Suprapubic skin (tissue), 4 donors: ENCODE data around the gene ZNF652.

Experiments used
- CTCF ChIP-seq, 2 donors: fragments of 200-600 bp in 1 of 2; fragments of 450-650 bp in 1 of 2; sonication (generic) in 1 of 2; IDR thresholded peaks; one replicate each; pipeline ENCODE4 v1.5.1; 2016 to 2019; ENCODE audit warnings: antibody characterized with exemption in 2 of 2, mild to moderate bottlenecking in 1 of 2, moderate library complexity in 1 of 2
- EP300 ChIP-seq: sonication (generic); formaldehyde crosslinking; IDR thresholded peaks from one replicate; pipeline ENCODE4 v1.6.1; 2017; ENCODE audit warnings: antibody characterized with exemption
- POLR2A ChIP-seq, 2 donors: fragments of 450-650 bp; IDR thresholded peaks; one replicate each; pipeline ENCODE4 v1.6.1; 2017; ENCODE audit warnings: antibody characterized with exemption in 2 of 2, mild to moderate bottlenecking in 2 of 2, moderate library complexity in 2 of 2
- POLR2AphosphoS5 ChIP-seq, 3 donors: sonication (generic); formaldehyde crosslinking; IDR thresholded peaks; one replicate each; pipeline ENCODE4 v1.6.1; 2017; ENCODE audit warnings: antibody characterized with exemption in 3 of 3

- TF ChIP-seq CTCF (IDR thresholded peaks at IDR 0.05) (no peak), POLR2A (IDR thresholded peaks at IDR 0.05) (no peak), EP300 (no peak), POLR2AphosphoS5 (IDR thresholded peaks at IDR 0.05) (no peak)
Observed at GRCh38 chr17:49344914-49345313, 17.1 kb downstream of the ZNF652 start.
